NCI-H2227 (cell line): ENCODE data around the gene PAPPA2.
"Not testable (repeated sequence)": the region's sequence is repeated elsewhere in the genome, so short reads cannot be mapped to it uniquely, and the experiment has no call there.

Experiments
- DNase-seq: peaks from one replicate; lab custom pipeline; 2025; ENCODE audit not compliant: unreplicated experiment; lab: John Stamatoyannopoulos, UW

The PAPPA2 gene

DNA sequence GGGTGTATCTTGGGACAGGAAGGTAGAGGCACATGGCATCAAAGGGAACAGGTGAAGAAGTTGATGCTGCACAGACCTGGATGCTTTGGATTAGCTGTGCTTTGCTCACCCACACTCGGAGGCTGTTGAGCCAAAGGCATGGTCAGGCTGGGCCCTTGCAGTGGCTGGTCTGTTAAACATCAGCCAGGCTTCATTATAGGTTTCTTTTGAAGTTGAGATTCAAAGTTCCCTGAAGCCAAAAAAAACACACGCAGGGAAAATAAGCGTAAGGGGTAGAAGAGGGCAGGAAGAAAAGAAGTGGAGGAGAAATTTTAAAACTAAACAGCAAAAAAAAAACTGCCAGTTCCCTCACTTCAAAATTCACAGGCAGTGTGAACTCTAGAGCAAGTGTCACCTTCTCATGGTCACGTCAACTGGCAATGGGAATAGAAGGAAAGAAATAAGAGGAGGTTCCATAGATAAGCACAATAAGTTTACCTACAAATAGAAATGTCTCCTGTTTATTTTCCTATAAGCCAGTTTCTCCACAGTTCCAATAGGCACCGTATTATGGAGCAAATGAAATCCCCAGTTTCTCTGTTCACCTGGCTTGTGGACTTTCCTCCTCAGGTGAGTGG is 139.5 kb downstream of the PAPPA2 start:
- no peak for DNase-seq

DNA sequence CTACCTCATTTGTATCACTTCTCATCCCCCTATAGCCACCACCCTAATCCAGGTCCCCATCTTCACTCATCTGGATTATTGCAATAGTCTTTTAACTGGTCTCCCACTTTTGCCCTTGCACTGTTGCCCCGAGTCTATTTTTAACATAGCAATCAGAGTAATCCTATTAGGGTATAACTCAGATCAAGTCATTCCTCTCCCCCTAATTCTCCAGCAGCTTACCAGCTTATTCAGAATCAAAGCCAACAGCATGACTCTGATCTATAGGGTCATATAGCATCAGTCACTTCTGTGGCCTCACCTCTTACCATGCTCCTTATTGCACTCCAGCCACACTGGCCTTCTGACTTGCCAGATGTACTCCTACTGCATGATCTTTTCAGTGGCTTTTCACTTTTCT is 140.7 kb downstream of the PAPPA2 start:
- no peak for DNase-seq

DNA sequence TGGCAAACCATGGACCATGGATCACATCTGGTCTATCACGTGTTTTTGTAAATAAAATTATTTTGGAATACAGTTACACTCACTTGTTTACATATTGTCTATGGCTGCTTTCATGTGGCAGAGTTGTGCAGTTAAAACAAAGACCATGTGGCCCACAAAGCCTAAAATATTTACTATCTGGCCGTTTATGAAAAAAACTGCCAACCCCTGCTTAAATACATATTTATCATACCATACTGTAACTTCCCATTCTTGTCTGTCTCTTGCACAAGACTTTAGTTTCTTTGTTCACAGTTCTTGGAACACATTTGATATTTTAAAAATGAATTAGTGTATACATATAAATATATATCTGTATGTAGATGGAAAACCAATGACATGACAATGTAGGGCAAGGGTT is 141.5 kb downstream of the PAPPA2 start:
- no peak for DNase-seq

- DNase-seq = no peak
These were observed 142.2 kb downstream of the PAPPA2 start for GRCh38 chr1:176605176-176605575.

- no peak for DNase-seq
These were observed 146.8 kb downstream of the PAPPA2 start for GRCh38 chr1:176609556-176610408.

DNA sequence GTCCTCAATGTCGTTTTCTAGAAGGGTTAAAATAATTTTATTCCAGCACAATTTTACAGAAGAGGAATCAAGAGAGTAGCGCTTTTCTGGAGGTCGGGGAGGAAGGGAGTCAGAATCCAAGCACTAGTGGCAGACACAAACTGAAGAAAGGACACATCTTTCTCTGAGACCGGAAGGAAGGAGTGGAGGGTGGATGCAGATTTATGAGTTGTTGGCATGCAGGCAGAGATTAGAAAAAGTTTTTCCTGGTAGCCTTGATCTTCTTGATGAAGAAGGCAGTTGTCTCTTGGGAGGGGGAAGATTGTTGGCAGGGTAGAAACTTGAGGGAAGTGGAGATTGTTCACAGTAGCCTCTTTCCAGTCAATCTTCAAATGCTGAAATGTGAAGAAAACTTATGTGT is 149.8 kb downstream of the PAPPA2 start:
- no peak for DNase-seq

DNA sequence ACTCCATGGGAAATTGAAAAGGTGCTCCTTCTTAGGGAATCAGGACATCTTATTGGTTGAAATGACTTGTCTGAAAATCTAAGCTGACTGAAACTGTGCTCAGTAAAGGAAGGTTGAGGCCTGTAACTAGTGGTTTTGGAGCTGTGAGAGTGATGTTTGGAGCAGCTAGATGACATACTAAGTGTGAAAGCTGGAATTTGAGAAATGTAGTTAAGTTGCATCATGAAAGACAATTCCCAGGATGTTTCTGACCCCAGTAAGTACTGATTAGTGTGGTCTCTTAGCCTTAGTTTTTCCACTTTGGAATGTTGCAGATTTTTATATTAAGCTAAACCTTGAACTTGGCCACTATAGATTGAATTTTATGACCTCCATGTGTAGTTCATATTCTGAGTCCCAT is 154.9 kb downstream of the PAPPA2 start:
- no peak for DNase-seq

DNA sequence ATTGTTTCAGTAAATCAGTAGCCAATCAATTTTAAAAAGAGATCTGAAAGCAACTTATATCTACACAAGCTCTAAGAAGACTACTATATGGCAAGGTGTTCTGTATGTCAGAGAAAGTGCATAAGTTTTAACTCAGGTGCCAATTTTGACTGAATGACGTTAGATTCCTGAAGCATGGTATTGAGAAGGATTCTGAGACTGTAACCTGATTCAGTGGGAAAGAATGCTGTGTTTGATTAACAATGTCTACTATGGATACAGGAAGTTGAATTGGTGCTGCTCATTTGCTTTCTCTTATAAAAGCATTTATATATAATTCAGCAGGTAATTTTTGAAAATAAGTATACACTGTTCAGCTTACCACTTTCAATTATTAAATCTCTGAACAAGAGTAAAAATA is 156.3 kb downstream of the PAPPA2 start:
- no peak for DNase-seq

- no peak for DNase-seq
These were observed 162.4 kb downstream of the PAPPA2 start for GRCh38 chr1:176625365-176625764.

- no peak for DNase-seq
These were observed 163.6 kb downstream of the PAPPA2 start for GRCh38 chr1:176626572-176627061.

- DNase-seq = no peak
These were observed 165.8 kb downstream of the PAPPA2 start for GRCh38 chr1:176628775-176629174.

- DNase-seq = not testable (repeated sequence)
These were observed 171.8 kb downstream of the PAPPA2 start for GRCh38 chr1:176634733-176635132.

- DNase-seq = no peak
These were observed 175.9 kb downstream of the PAPPA2 start for GRCh38 chr1:176638713-176639526.

DNA sequence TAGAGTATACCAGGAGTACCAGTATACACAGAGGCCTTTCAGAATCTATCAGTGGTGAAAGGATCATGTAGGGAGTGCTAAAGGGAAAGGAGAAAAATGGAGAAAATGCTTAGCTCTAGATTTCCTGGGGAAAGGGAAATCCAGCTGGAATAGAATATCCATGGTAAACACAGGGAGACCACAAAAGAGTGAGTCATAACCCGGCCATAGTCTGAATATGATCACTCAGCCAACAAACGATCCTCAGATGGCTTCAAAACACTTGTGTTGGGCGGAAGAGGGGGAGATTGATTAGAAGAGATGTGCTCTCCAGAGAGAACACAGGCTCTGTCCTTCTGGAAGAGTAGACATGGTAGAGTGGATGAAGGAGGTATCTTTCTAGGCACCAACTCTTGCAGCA is 180.6 kb downstream of the PAPPA2 start:
- DNase-seq = no peak

GRCh38 chr1:176648556-176648955 is 185.6 kb downstream of the PAPPA2 start:
- DNase-seq = no peak

- DNase-seq = no peak
These were observed 193.5 kb downstream of the PAPPA2 start for GRCh38 chr1:176656257-176656995.

- no peak for DNase-seq
These were observed 206.8 kb downstream of the PAPPA2 start for GRCh38 chr1:176669782-176670181.

DNA sequence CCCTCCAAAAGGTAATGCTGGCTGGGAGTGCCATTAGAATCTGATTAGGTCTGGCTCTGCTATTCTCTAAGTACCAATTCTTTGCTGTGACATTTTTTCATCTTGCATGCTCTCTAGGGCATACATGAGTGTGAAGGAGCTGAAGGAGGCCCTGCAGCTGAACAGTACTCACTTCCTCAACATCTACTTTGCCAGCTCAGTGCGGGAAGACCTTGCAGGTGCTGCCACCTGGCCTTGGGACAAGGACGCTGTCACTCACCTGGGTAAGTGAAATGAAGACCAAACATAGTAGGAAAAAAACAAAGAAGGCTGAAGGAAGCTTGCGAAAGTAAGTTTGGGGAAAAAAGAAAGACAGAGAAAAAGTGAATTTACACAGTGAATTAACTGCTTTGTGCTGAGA is 207.9 kb downstream of the PAPPA2 start:
- DNase-seq = no peak

GRCh38 chr1:176682830-176683535 is 220.0 kb downstream of the PAPPA2 start:
- DNase-seq = peak; percentile 1
